Retinal pigment epithelial cell (primary cell): Measurements from ENCODE around the gene GPX3.

Source experiments
- DNase-seq: peaks from one replicate; pipeline ENCODE4 v3.0.0-alpha.2; 2010; ENCODE audit warnings: low read depth
- H3K4me3 ChIP-seq: 2 replicates; pipeline ENCODE4 v1.5.1; 2011; ENCODE audit warnings: mild to moderate bottlenecking, low read length, control low read depth, moderate library complexity
- TF ChIP-seq, protein P1 (sequence below): conservative IDR thresholded peaks from 2 replicates; pipeline ENCODE4 v1.5.1; 2011; ENCODE audit warnings: low read depth, low read length, control low read depth, inconsistent platforms

The GPX3 gene

DNA sequence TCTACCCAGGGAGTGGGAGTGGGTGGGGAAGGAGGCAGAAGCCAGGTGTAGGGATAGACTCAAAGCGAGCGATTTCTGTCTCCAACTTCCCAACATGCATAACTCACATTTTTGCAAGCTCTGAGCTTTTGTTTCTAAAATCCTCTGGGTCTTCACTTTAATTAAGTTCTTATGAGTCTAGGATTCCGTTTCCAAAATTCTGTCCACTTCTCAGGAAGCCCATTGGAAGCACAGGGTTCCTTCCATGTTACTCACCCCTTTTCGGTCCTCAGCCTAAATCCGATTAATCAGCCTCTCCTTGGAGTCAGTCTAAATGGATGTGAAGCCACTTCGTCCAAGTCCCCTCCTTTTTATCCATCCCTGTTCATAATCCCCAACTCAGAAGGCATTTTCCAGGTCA, 1.4 kb downstream of the GPX3 start:
- TF ChIP-seq, protein P1, sequence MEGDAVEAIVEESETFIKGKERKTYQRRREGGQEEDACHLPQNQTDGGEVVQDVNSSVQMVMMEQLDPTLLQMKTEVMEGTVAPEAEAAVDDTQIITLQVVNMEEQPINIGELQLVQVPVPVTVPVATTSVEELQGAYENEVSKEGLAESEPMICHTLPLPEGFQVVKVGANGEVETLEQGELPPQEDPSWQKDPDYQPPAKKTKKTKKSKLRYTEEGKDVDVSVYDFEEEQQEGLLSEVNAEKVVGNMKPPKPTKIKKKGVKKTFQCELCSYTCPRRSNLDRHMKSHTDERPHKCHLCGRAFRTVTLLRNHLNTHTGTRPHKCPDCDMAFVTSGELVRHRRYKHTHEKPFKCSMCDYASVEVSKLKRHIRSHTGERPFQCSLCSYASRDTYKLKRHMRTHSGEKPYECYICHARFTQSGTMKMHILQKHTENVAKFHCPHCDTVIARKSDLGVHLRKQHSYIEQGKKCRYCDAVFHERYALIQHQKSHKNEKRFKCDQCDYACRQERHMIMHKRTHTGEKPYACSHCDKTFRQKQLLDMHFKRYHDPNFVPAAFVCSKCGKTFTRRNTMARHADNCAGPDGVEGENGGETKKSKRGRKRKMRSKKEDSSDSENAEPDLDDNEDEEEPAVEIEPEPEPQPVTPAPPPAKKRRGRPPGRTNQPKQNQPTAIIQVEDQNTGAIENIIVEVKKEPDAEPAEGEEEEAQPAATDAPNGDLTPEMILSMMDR = no peak
- no peak for DNase-seq
- no peak overlapping the region for H3K4me3 ChIP-seq

DNA sequence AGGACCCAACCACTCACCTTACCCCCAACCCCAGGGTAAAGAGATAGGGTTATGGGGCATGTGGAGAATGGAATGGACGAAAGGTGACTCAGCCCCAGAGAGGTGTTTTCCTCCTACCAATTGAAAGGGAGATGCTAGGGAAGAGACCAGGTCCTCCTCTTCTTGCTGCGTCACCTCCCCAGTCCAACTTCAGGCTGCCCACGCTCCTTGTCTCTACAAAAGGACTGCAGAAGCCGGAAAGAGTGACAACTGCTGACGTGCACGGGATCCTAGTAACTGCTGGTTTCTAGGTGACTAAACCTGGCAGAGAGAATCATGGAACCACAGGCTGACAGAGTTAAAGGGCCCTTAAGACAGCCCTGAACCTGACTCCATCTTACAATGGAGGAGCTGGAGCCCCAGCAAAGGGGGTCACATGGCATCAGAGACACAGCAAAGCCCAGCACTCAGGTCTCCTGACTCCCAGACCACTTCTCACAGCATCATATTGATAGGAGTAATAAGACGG, 2.2 kb downstream of the GPX3 start:
- DNase-seq = no peak
- TF ChIP-seq, protein P1 = no peak
- no peak overlapping the region for H3K4me3 ChIP-seq

DNA sequence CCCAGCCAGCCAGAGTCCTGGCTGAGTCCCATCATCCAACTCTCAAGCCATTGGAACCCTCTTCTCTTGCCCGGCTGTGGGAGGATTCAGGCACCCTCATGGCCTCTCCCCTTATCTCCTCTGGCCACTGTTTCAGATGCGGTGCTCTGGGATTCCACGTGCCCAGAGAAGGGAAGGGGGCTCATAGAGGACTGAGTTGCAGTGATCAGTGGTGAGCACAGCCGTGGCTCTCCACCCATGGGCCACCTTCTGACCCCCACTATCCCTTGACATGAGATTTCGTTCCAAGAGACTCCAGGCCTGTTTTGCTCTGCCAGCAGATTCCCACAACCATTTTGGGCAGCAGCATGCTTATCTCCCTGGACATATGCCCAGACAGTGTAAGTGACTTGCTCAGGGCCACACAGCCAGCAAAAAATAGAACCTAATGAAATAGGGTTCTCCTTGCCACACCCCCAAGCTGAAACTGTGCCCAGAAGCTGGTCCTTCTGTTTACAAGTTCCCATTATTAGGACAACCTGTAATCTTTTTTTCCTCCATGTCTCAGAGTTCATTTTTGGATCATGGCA, 2.7 kb downstream of the GPX3 start:
- TF ChIP-seq, protein P1 = no peak
- no peak for DNase-seq
- no peak overlapping the region for H3K4me3 ChIP-seq

DNA sequence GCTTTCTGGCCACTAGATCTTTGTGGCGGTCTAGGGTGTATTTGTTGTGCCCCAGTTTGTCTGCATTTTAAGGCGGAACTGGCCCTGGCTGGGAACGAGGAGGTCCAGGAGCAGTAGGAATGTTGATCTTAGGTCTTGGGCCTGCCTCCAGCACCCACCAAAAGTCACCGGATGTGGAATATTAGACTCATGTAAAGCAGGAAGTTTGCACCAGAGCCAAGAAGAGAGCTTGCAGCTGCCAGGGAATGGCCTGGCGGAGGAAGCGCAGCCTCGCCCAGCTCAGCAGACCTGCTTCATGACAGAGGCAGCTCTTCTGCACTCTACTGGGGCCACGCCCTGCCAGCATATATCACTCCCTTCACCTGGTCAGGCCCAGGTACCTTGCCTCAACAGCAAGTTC, 3.3 kb downstream of the GPX3 start:
- no peak overlapping the region for H3K4me3 ChIP-seq
- TF ChIP-seq, protein P1 = no peak
- no peak for DNase-seq

DNA sequence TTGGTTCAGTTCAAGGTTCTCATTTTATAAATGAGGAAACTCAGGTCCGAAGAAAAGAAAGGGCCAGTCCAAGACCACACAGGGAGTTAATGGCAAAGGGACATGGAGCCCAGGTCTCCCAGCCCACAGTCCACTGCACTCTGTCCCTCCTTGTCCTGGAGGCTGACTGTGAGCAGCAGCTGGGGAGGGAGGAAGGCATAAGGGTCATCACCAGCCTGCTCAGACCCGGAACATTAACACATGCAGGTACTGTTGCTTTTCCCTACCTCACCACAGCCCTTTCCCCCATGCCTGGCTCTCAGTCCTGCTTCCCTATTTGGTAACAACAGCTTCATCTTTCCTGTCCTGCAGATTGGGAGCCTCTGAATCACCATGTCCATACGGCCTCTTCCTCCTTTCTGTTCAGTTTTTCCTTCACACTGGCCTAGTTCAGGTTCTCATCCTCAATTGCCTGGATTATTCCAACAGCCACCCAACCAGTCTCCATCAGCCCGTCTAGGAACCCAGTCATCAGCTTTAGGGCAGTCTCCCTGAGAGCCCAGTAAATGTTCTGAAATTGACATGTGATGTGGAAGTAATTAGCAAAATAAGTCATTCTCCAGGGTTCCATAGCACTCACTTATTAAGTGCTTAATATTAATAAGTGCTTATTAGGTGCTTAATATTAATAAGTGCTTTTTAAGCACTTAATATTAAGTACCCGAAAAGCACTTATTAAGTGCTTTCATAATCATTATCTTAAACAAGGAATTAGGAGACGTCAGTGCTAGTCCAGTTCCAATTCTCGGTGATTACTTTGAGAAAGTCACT, 4.3 kb downstream of the GPX3 start:
- no peak for DNase-seq
- TF ChIP-seq, protein P1 = no peak
- H3K4me3 ChIP-seq = no peak overlapping the region

DNA sequence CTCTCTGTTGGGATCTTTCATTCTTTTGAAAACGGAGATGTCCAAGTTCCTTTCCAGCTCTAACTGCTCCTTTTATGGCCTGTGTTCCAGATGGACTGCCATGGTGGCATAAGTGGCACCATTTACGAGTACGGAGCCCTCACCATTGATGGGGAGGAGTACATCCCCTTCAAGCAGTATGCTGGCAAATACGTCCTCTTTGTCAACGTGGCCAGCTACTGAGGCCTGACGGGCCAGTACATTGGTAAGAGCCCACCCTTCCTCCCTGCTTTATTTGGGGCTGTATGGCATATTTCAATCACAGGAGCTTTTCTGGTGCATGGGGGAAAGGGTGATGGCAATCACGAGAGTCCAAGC, 4.8 kb downstream of the GPX3 start:
- TF ChIP-seq, protein P1 = no peak
- no peak overlapping the region for H3K4me3 ChIP-seq
- no peak for DNase-seq

DNA sequence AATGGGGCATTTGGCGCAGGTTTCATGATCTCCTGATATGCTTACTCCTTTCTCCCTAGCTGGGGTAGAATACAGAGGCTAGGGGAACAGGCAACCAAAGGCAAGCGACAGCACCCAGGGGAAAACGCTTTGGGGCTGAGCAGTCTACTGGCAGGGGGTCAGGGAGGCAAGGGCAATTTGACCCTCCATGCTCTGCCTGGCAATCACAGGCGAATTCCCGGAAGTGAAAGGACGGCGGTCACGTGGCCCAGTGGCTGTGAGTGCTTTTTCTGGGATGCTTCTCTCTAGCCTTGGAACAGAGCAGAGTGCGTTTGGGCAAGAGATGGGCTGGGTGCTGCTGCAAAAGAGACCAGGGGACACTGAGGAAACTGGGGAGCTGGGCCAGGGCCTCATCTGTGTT, 5.7 kb downstream of the GPX3 start:
- H3K4me3 ChIP-seq = no peak overlapping the region
- TF ChIP-seq, protein P1 = no peak
- no peak for DNase-seq
